H9 (cell line): ENCODE measurements around the gene ADORA1. TPM values are rescaled to one million over a fixed set of nuclear protein-coding genes. Genes with fewer than 3 reads are reported as not detected.
A peak's percentile ranks its signal among the peaks of the same experiment; 100 is the strongest.

Experiments used
- DNase-seq: peaks from one replicate; pipeline ENCODE4 v3.0.0-alpha.2; 2017
- H2AFZ ChIP-seq: one replicate; pipeline ENCODE4 v1.6.1; 2013; ENCODE audit warnings: mild to moderate bottlenecking, low read length, control low read depth, moderate library complexity
- H2AK5ac ChIP-seq: 2 replicates; pipeline ENCODE4 v1.6.1; 2013; ENCODE audit warnings: low read length, control low read depth, mixed read lengths; ENCODE audit not compliant: insufficient read length
- H2BK120ac ChIP-seq: one replicate; pipeline ENCODE4 v1.6.1; 2013; ENCODE audit warnings: low read depth, mild to moderate bottlenecking, low read length, control low read depth, inconsistent platforms; ENCODE audit not compliant: poor library complexity, severe bottlenecking
- H2BK12ac ChIP-seq: 2 replicates; pipeline ENCODE4 v1.6.1; 2013; ENCODE audit warnings: low read length, control low read depth, mixed read lengths, low read depth; ENCODE audit not compliant: insufficient read length
- H2BK15ac ChIP-seq: 2 replicates; pipeline ENCODE4 v1.6.1; 2013; ENCODE audit warnings: low read depth, low read length, control low read depth
- H2BK20ac ChIP-seq: one replicate; pipeline ENCODE4 v1.6.1; 2013; ENCODE audit warnings: low read depth, mild to moderate bottlenecking, low read length, control low read depth, inconsistent platforms; ENCODE audit not compliant: poor library complexity, severe bottlenecking
- H2BK5ac ChIP-seq: 2 replicates; pipeline ENCODE4 v1.6.1; 2013; ENCODE audit warnings: low read length, control low read depth, mixed read lengths; ENCODE audit not compliant: insufficient read length
- H3K14ac ChIP-seq: 2 replicates; pipeline ENCODE4 v1.6.1; 2013; ENCODE audit warnings: low read length, control low read depth; ENCODE audit not compliant: insufficient read depth
- H3K18ac ChIP-seq: 2 replicates; pipeline ENCODE4 v1.6.1; 2013; ENCODE audit warnings: low read depth, mild to moderate bottlenecking, mixed read lengths, low read length, control low read depth; ENCODE audit not compliant: insufficient read length
- H3K23ac ChIP-seq: 2 replicates; pipeline ENCODE4 v1.6.1; 2013; ENCODE audit warnings: low read length, control low read depth, mixed read lengths, low read depth; ENCODE audit not compliant: insufficient read length
- H3K23me2 ChIP-seq: 2 replicates; pipeline ENCODE4 v1.6.1; 2013; ENCODE audit warnings: low read depth, mild to moderate bottlenecking, mixed read lengths, low read length, control low read depth; ENCODE audit not compliant: insufficient read length, poor library complexity, severe bottlenecking
- H3K27ac ChIP-seq: 2 replicates; pipeline ENCODE4 v1.5.1; 2013; ENCODE audit warnings: low read length, control low read depth, mixed read lengths, low read depth; ENCODE audit not compliant: insufficient read length
- H3K27me3 ChIP-seq: 2 replicates; pipeline ENCODE4 v1.6.1; 2013; ENCODE audit warnings: low read length, control low read depth, inconsistent platforms; ENCODE audit not compliant: insufficient read depth
- H3K4ac ChIP-seq: 2 replicates; pipeline ENCODE4 v1.6.1; 2013; ENCODE audit warnings: low read depth, mild to moderate bottlenecking, control low read depth, inconsistent platforms, low read length, moderate library complexity
- H3K4me1 ChIP-seq: 2 replicates; pipeline ENCODE4 v1.6.1; 2013; ENCODE audit warnings: low read length, control low read depth, inconsistent platforms; ENCODE audit not compliant: insufficient read depth
- H3K4me2 ChIP-seq: 2 replicates; pipeline ENCODE4 v1.6.1; 2013; ENCODE audit warnings: low read length, control low read depth, mixed read lengths; ENCODE audit not compliant: insufficient read length, insufficient read depth
- H3K56ac ChIP-seq: 2 replicates; pipeline ENCODE4 v1.6.1; 2013; ENCODE audit warnings: low read depth, mild to moderate bottlenecking, mixed read lengths, low read length, control low read depth; ENCODE audit not compliant: insufficient read length
- H3K79me1 ChIP-seq: 2 replicates; pipeline ENCODE4 v1.6.1; 2013; ENCODE audit warnings: low read depth, mild to moderate bottlenecking, moderate library complexity, low read length, control low read depth, inconsistent platforms; ENCODE audit not compliant: insufficient read depth, poor library complexity, severe bottlenecking
- H3K79me2 ChIP-seq: 2 replicates; pipeline ENCODE4 v1.6.1; 2013; ENCODE audit warnings: low read length, control low read depth, inconsistent platforms; ENCODE audit not compliant: insufficient read depth
- H3K9ac ChIP-seq: 2 replicates; pipeline ENCODE4 v1.6.1; 2013; ENCODE audit warnings: low read length, control low read depth, mixed read lengths; ENCODE audit not compliant: insufficient read length; ENCODE audit errors: extremely low read depth
- H3K9me3 ChIP-seq: one replicate; pipeline ENCODE4 v1.6.1; 2013; ENCODE audit warnings: low read depth, low read length, inconsistent platforms; ENCODE audit not compliant: control insufficient read depth
- H3T11ph ChIP-seq: one replicate; pipeline ENCODE4 v1.6.1; 2013; ENCODE audit warnings: mild to moderate bottlenecking, low read length, control low read depth, inconsistent platforms
- H4K20me1 ChIP-seq: one replicate; pipeline ENCODE4 v1.6.1; 2013; ENCODE audit not compliant: control insufficient read depth, insufficient read length, insufficient read depth
- H4K5ac ChIP-seq: 2 replicates; pipeline ENCODE4 v1.6.1; 2013; ENCODE audit warnings: low read depth, mild to moderate bottlenecking, mixed read lengths, low read length, control low read depth; ENCODE audit not compliant: insufficient read length
- H4K8ac ChIP-seq: replicated peaks from 2 replicates; pipeline ENCODE4 v1.6.1; 2013; ENCODE audit warnings: low read length, control low read depth, mixed read lengths, low read depth; ENCODE audit not compliant: insufficient read length
- H4K91ac ChIP-seq: 2 replicates; pipeline ENCODE4 v1.6.1; 2013; ENCODE audit warnings: low read depth, mild to moderate bottlenecking, moderate library complexity, mixed read lengths, low read length, control low read depth; ENCODE audit not compliant: insufficient read length
- H3K27ac Mint-ChIP-seq, 3 experiments: 2 replicates in 2 of 3; 3 replicates in 1 of 3; pipeline ENCODE4 v1.8.0; 2020 to 2021; ENCODE audit warnings: mixed read lengths in 3 of 3, mild to moderate bottlenecking in 1 of 3, moderate library complexity in 1 of 3
- H3K27me3 Mint-ChIP-seq: 2 replicates; pipeline ENCODE4 v1.8.0; 2021; ENCODE audit warnings: low read depth, mild to moderate bottlenecking, moderate library complexity, mixed read lengths
- H3K36me3 Mint-ChIP-seq, 3 experiments: 2 replicates in 2 of 3; 3 replicates in 1 of 3; pipeline ENCODE4 v1.8.0; 2020 to 2021; ENCODE audit warnings: low read depth in 3 of 3, mixed read lengths in 3 of 3; ENCODE audit not compliant: insufficient read depth in 1 of 3
- H3K4me1 Mint-ChIP-seq, 2 experiments: 2 replicates each; pipeline ENCODE4 v1.8.0; 2020; ENCODE audit warnings: mixed read lengths in 2 of 2
- H3K4me3 Mint-ChIP-seq, 2 experiments: 2 replicates in 1 of 2; 3 replicates in 1 of 2; pipeline ENCODE4 v1.8.0; 2020 to 2021; ENCODE audit warnings: mild to moderate bottlenecking in 2 of 2, mixed read lengths in 2 of 2, moderate library complexity in 1 of 2
- H3K9me3 Mint-ChIP-seq, 2 experiments: 2 replicates in 1 of 2; 3 replicates in 1 of 2; pipeline ENCODE4 v1.8.0; 2020; ENCODE audit warnings: mild to moderate bottlenecking in 2 of 2, mixed read lengths in 2 of 2, moderate library complexity in 1 of 2
- WGBS: extraction: QIAGEN DNeasy Blood & Tissue Kit; methylation state at CpG from one replicate; pipeline ENCODE4 v1.1.7; 2013; ENCODE audit warnings: missing lambda C conversion rate, low lambda C conversion rate, mixed read lengths; ENCODE audit not compliant: insufficient read length; ENCODE audit errors: extremely low coverage; 5-methylcytosine and 5-hydroxymethylcytosine counted together
- total RNA-seq: library from RNA; stranded (reverse); gene quantifications from 2 replicates; pipeline ENCODE4 v1.2.1, GENCODE V29; 2021
- TF ChIP-seq, protein P1 (sequence below): fragments of 200-600 bp; sonication (generic); conservative IDR thresholded peaks from 3 replicates; pipeline ENCODE4 v1.8.0; 2021; ENCODE audit warnings: antibody characterized with exemption, mild to moderate bottlenecking

The ADORA1 gene
- total RNA-seq, 1 experiment from 2014 or later: 1.3 TPM

DNA sequence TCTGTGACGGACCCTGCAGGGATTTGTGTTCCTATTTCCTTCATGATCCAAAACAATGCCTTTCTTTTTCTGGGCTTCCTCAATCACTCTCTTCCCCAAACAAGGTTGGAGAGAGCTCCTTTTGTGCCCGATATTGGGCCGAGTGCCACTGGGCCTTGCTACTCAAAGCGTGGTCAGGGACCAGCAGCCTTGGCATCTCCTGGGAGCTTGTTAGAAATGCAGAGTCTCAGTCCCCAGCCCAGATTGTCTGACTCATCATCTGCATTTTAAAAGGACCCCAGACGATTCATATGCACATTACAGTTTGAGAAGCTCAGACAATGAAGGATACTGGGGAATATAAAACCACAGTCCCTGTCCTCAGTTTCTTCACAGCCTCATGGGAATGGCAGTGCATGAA is 19.9 kb downstream of the ADORA1 start:
- Histone ChIP-seq H3K4me2 (peak overlapping the region; percentile 0), H3K56ac (no peak overlapping the region), H4K5ac (no peak overlapping the region), H3K18ac (no peak overlapping the region), H2AFZ (no peak overlapping the region), H3K9ac (no peak overlapping the region), H3K79me1 (no peaks in the 10 kb centered on the region), H3K4ac (no peak overlapping the region), H4K8ac (no peak overlapping the region), H3K14ac (no peak overlapping the region), H3K9me3 (no peaks in the 10 kb centered on the region), H2AK5ac (no peak overlapping the region), H4K20me1 (no peaks in the 10 kb centered on the region), H3K79me2 (no peaks in the 10 kb centered on the region), H3K23ac (no peak overlapping the region), H3T11ph (no peak overlapping the region), H2BK20ac (no peak overlapping the region), H3K27ac (no peak overlapping the region), H3K4me1 (peaks cover 14% of the 10 kb centered on the region; the same call in 1 of the 2 replicates), H2BK12ac (no peak overlapping the region), H2BK120ac (no peak overlapping the region), H4K91ac (no peak overlapping the region), H2BK15ac (no peak overlapping the region), H3K27me3 (no peaks in the 10 kb centered on the region), H2BK5ac (no peak overlapping the region), H3K23me2 (no peaks in the 10 kb centered on the region)
- peak overlapping the region in 1 of 2 experiments; percentile 60; a peak in 1 of 5 replicates for H3K4me3 Mint-ChIP-seq
- no CpG with 5 or more reads among the region's 5 CpGs for WGBS
- DNase-seq: no peak
- peak overlapping the region; percentile 17 to 62 (median 41); a peak in 4 of 7 replicates for H3K27ac Mint-ChIP-seq
- TF ChIP-seq, protein P1, sequence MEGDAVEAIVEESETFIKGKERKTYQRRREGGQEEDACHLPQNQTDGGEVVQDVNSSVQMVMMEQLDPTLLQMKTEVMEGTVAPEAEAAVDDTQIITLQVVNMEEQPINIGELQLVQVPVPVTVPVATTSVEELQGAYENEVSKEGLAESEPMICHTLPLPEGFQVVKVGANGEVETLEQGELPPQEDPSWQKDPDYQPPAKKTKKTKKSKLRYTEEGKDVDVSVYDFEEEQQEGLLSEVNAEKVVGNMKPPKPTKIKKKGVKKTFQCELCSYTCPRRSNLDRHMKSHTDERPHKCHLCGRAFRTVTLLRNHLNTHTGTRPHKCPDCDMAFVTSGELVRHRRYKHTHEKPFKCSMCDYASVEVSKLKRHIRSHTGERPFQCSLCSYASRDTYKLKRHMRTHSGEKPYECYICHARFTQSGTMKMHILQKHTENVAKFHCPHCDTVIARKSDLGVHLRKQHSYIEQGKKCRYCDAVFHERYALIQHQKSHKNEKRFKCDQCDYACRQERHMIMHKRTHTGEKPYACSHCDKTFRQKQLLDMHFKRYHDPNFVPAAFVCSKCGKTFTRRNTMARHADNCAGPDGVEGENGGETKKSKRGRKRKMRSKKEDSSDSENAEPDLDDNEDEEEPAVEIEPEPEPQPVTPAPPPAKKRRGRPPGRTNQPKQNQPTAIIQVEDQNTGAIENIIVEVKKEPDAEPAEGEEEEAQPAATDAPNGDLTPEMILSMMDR: no peak
- peaks cover 2 to 8% of the 10 kb centered on the region in 2 experiments; a peak in 3 of 5 replicates for H3K9me3 Mint-ChIP-seq
- H3K36me3 Mint-ChIP-seq: peaks cover 0 to 9% (median 2%) of the 10 kb centered on the region in 3 experiments; a peak in 3 of 7 replicates
- peaks cover 73 to 90% of the 10 kb centered on the region in 2 experiments for H3K4me1 Mint-ChIP-seq
- H3K27me3 Mint-ChIP-seq: no peaks in the 10 kb centered on the region; the same call in none of the 2 replicates
